GM19463 (cell line): ENCODE measurements around the gene SPC24.
"Not testable (repeated sequence)": the region's sequence is repeated elsewhere in the genome, so short reads cannot be mapped to it uniquely, and the experiment has no call there.

Experiments
- ATAC-seq: cut with Tn5 transposase; IDR thresholded peaks from one replicate; pipeline ENCODE4 v1.9.1; 2021; ENCODE audit warnings: mild to moderate bottlenecking, moderate library complexity; ENCODE audit not compliant: unreplicated experiment

SPC24 gene

GRCh38 chr19:11166281-11167142 lies 10.9 kb upstream of the SPC24 start:
- no peak for ATAC-seq

GRCh38 chr19:11165486-11166030 lies 10.0 kb upstream of the SPC24 start:
- no peak for ATAC-seq

- no peak for ATAC-seq
Observed at GRCh38 chr19:11164879-11165406, 9.4 kb upstream of the SPC24 start.

- no peak for ATAC-seq
Observed at GRCh38 chr19:11164296-11164695, 8.7 kb upstream of the SPC24 start.

- ATAC-seq: not testable (repeated sequence)
Observed at GRCh38 chr19:11160440-11160768, 4.8 kb upstream of the SPC24 start.

GRCh38 chr19:11159598-11160439 lies 4.2 kb upstream of the SPC24 start:
- ATAC-seq: no peak

- ATAC-seq: no peak
Observed at GRCh38 chr19:11154683-11155047, 917 bp downstream of the SPC24 start.

GRCh38 chr19:11152318-11153062 lies 3.1 kb downstream of the SPC24 start:
- no peak for ATAC-seq

- ATAC-seq: no peak
Observed at GRCh38 chr19:11151181-11151580, 4.4 kb downstream of the SPC24 start.

- ATAC-seq: no peak
Observed at GRCh38 chr19:11148001-11148400, 7.6 kb downstream of the SPC24 start.

- no peak for ATAC-seq
Observed at GRCh38 chr19:11145536-11145924, 10.1 kb downstream of the SPC24 start.

GRCh38 chr19:11142528-11143171 lies 12.9 kb downstream of the SPC24 start:
- no peak for ATAC-seq

GRCh38 chr19:11141937-11142527 lies 13.6 kb downstream of the SPC24 start:
- ATAC-seq: no peak

- ATAC-seq: no peak
Observed at GRCh38 chr19:11140896-11141295, 14.7 kb downstream of the SPC24 start.

GRCh38 chr19:11140023-11140538 lies 15.5 kb downstream of the SPC24 start:
- ATAC-seq: not testable (repeated sequence)

- ATAC-seq: no peak
Observed at GRCh38 chr19:11138601-11139300, 16.8 kb downstream of the SPC24 start.

- no peak for ATAC-seq
Observed at GRCh38 chr19:11137542-11138384, 17.8 kb downstream of the SPC24 start.

GRCh38 chr19:11136400-11137101 lies 19.0 kb downstream of the SPC24 start:
- ATAC-seq: no peak
